Stimulated activated CD8-positive, alpha-beta memory T cell treated with anti-CD3 and anti-CD28 coated beads, Interleukin-15, amount 100 ng/mL, for 4 hours (primary cell): ENCODE data around the gene GRN.
A peak's percentile ranks its signal among the peaks of the same experiment; 100 is the strongest.
"Not testable (repeated sequence)": the region's sequence is repeated elsewhere in the genome, so short reads cannot be mapped to it uniquely, and the experiment has no call there.

ENCODE experiments used
- DNase-seq, 2 donors: peaks; one replicate each; pipeline ENCODE4 v3.0.0-alpha.2; 2020; ENCODE audit warnings: low read depth in 2 of 2

The GRN gene

GRCh38 chr17:44346064-44346844 lies 1.2 kb downstream of the GRN start:
- no peak for DNase-seq

- not testable (repeated sequence) for DNase-seq
Measured at GRCh38 chr17:44347206-44348055, 2.3 kb downstream of the GRN start.

- DNase-seq = no peak
Measured at GRCh38 chr17:44348234-44348987, 3.3 kb downstream of the GRN start.

- DNase-seq = no peak
Measured at GRCh38 chr17:44348988-44349364, 3.9 kb downstream of the GRN start.

GRCh38 chr17:44349553-44350070 lies 4.5 kb downstream of the GRN start:
- no peak for DNase-seq

DNA sequence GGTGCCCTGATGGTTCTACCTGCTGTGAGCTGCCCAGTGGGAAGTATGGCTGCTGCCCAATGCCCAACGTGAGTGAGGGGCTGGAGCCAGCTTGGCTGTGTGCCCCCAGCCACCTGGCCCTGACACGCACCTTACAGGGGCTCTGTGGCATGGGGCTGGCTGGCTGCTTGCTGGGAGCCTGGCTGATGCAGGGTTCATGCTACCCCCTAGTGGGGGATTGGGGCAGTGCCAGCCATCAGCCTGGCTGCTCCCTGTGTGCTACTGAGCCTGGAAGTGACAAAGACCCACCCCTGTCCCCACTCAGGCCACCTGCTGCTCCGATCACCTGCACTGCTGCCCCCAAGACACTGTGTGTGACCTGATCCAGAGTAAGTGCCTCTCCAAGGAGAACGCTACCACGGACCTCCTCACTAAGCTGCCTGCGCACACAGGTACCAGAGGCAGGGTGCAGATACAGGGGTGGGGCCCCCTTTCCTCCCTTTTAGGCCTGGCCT lies 5.7 kb downstream of the GRN start:
- peak; percentile 42 to 50 for DNase-seq

DNA sequence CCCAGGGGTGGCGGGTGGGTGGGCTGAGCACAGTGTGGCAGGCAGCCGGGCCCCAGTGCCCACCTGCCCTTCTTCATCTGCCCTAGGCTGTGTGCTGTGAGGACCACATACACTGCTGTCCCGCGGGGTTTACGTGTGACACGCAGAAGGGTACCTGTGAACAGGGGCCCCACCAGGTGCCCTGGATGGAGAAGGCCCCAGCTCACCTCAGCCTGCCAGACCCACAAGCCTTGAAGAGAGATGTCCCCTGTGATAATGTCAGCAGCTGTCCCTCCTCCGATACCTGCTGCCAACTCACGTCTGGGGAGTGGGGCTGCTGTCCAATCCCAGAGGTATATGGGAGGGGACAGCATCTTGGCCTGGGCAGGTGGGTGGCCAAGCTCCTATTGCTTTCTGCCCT lies 6.4 kb downstream of the GRN start:
- no peak for DNase-seq

GRCh38 chr17:44351961-44352827 lies 7.1 kb downstream of the GRN start:
- no peak for DNase-seq

DNA sequence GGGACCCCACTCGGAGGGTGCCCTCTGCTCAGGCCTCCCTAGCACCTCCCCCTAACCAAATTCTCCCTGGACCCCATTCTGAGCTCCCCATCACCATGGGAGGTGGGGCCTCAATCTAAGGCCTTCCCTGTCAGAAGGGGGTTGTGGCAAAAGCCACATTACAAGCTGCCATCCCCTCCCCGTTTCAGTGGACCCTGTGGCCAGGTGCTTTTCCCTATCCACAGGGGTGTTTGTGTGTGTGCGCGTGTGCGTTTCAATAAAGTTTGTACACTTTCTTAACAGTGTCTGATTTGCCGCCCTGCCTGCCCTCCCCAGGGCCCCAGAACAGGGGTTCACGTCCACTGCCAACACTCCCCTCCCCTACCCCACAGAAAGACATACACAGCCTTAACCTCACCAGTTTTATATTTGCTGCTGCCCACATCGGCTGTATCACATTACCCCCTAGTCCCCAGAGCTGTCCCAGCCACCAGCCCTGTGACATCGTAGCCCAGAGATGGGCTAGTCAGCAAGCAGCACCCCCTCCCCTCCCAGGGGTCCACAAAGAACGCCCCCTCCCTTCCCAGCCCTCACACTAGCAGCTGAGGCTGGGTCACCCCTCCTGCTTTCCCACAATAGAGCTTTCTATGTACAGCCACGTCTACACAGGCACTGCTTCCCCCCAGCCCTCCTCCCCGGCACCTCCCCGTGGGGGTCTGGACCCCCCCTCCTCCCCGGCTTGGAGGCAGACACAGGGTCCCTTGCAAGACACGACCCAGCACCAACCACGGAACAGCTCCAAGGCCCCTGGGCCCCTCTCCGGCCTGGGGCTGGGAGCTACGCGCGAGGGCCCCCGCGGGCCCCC lies 7.9 kb downstream of the GRN start:
- DNase-seq = no peak

DNA sequence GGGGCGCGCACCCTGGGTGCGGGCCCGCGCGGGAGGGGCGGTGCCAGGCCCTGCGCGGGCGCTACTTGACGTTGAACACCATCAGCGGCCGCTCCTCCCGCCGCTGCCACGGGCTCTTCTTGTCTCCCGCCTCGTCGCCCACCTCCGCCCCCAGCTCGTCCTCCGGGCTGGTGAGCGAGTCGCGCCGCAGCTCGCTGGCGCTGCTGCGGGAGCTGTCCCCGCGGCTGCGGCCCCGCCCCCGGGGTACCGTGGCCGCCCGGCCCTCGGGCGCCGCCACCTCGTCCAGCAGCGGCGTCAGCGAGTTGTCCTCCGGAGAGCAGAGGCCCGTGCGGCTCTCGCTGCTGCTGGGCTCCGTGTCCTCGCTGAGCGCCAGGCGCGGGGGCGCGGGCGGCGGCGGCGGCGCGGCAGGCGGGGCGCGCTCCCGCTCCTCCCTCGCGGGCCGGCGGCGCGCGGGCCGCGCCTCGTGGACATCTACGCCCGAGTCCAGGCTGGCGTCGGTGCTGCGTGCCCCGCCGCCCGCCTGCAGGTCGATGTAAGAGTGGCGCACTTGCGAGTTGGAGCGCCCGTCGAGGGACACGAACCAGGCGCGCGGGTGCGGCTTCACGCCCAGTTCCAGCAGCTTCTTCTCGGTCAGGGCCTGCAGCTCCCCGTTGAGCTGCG lies 8.7 kb downstream of the GRN start:
- DNase-seq = no peak

DNA sequence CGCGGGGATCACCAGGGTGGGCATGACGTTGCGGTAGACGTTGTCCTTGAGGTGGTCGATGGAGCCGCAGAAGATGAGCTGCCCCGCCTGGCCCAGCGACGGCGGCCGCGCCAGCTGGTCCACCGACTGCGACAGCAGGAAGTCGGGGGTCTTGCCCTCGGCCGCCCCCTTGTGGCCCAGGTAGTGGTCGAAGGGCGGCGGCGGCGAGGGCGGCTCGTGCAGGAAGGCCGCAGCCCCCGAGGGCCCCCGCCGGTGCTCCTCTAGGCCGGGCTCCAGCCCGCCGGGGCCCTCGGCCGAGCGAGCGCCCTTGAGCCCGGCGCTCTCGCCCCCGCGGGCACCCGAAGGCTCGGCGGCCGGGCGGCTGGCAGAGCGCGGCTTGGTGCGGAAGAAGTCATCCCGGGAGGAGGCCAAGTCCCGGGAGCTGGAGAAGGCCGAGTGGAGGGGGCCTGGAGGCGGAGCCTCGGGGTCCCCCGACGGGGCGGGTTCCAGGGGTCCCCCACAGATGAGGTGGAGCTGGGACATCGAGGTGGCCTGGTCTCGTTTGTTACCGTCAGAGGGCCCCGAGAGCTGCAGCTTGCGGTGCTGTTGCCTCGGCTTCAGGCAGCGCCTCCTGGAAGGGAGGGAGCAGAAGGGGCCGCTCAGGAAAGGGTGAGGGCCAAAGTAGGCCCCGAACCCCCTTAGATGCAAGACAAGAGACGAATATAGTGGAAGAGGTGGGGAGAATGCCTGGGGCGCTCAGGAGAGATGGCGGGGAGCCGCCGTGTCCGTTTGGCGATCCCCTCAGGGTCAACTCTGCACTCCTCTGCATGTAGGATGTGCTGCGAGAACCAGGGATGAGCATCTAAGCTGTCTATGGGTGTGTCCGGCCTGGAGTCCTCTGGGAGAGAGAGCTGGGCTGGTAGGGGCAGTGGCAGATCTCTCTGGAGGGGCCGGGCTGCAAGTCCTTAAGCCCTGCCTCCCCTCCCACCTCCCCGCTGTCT lies 9.8 kb downstream of the GRN start:
- DNase-seq = no peak

- no peak for DNase-seq
Measured at GRCh38 chr17:44355642-44356099, 10.6 kb downstream of the GRN start.

DNA sequence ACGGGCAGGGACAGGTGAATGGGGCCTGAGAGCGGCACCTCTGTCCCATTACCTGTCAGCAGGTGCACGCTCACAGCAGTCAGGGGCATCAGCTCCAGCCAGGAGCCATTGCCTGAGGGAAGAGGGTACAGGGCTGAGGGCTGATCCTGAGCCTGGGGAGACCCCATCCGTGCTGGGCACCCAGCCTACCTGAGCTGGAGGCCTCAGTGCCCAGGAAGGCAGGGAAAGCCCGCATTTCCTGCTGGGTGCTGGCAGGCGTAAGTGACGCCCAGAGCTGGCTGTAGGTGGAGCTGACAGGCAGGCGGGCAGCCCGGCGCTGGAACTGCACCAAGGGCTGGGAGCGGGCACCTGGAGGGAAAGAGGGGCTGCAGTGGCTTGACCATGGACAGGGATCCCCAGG lies 11.1 kb downstream of the GRN start:
- no peak for DNase-seq

- DNase-seq = no peak
Measured at GRCh38 chr17:44358066-44358465, 13.0 kb downstream of the GRN start.

- DNase-seq = no peak
Measured at GRCh38 chr17:44359006-44359405, 13.9 kb downstream of the GRN start.

DNA sequence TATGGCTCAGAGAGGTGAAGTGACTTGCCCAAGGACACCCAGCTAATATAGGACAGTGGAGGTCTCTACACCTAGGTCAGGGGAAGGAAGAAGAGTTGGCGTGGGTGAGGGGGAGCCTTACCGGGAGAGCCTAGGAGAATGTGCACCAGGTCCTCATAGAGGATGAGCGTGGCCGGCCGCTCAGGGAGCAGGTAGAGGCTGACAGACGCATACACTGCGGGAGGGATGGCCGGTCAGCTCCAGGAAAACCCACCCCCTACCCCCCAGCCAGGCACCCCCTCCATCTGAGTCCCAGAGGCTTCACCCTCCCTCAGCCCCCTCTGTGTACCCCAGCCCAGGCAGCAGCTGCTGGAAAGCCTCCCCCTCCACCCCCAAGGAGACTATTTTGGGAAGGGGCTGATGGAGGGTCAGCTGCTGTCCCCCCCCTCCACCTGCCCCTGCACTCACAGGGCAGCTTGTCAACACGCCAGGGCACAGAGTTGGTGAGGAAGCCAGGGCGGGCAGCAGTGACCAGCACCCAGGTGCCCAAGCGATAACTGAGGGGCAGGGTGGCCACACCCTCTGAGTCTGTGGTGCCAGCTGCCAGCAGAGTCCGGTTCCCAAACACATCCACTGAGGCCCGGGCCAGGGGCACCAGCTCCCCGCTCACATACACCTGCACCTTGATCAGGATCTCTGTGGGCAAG lies 14.5 kb downstream of the GRN start:
- no peak for DNase-seq

GRCh38 chr17:44360144-44360533 lies 15.0 kb downstream of the GRN start:
- DNase-seq = no peak

- no peak for DNase-seq
Measured at GRCh38 chr17:44360826-44361225, 15.7 kb downstream of the GRN start.
